ENCODE results near the gene CRAT. TPM values are rescaled to one million over a fixed set of nuclear protein-coding genes. Genes with fewer than 3 reads are reported as not detected.

The CRAT gene
- total and polyA plus RNA-seq, 2 of the 4 experiments (the other 2 are of a cell fraction) = 18.8 to 41.6 TPM

DNA sequence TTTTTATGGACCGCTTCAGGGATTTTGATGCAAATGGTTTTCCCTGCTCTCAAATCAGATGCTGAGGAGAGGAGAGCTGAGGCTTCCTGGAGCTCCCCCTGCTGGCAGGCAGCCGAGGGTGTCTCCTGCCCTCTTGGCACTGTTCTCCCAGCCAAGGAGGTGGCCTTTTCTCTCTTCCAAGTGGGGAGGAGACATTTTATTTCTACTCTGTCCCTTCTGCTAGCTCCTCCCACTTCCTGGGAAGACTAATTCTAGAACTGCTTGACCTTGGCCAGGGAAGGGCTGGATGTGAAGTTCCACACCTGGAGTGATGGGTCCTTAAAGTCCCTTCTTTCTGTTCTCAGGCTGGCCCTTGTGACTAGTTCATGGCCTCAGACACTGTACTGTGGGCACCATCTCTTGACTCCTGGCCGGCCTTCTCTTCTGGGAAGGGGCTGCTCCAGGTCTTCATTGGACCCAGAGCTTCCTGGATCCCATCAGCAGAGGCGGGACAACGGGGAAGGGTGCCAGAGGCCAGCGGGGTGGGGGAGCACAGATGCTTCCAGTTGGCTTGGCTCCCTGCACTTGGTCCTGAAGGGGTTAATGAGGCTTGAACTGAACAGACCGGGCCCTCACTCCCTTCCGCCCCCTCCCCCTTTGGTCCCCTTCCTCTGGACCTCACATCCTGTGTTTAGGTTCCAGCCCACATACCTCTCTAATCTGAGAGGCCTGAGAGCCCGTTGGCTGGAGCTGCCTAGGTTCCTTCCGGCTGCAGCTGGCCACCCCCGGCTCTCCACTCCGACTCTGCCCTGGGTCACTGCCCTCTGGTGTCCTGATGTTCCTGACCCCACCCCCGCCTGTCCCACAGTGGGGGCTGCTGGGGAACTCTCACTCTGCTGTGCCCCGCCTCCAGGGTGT, 32.7 kb upstream of the CRAT start (continued):
- TF ChIP-seq MAZ (IDR thresholded peaks at IDR 0.05; ENCODE audit: borderline replicate concordance, low read depth, low read length) (peak; percentile 80; the same call in 1 of the 2 replicates), BHLHE40 (IDR thresholded peaks at IDR 0.05; ENCODE audit: low read depth, low read length) (peak; percentile 7; the same call in 1 of the 2 replicates), MAFK (IDR thresholded peaks at IDR 0.05; ENCODE audit: low read depth, low read length) (no peak)

Data from IMR-90 (cell line).